Measurements from ENCODE around the gene PCLO.
"Not testable (repeated sequence)": the region's sequence is repeated elsewhere in the genome, so short reads cannot be mapped to it uniquely, and the experiment has no call there.

PCLO gene

DNA sequence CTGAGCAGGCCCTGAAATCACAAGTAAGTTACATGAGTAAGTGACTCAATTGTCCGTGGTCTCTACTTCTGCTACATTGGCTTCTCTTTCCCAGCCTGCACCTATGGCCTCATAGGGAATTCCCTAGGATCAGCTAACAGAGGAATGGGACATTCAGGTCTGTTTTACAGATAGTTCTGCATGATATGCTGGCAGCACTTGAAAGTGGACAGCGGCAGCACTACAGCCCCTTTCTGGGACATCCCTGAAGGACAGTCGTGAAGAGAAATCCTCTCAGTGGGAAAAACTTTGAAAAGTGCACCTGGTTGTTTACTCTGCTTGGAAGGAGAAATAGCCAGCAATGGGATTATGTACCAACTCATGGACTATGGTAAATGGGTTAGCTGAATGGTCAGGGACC is 426.1 kb downstream of the PCLO start:
- no peak for DNase-seq (ENCODE audit: low read depth in 2 of 2)

DNA sequence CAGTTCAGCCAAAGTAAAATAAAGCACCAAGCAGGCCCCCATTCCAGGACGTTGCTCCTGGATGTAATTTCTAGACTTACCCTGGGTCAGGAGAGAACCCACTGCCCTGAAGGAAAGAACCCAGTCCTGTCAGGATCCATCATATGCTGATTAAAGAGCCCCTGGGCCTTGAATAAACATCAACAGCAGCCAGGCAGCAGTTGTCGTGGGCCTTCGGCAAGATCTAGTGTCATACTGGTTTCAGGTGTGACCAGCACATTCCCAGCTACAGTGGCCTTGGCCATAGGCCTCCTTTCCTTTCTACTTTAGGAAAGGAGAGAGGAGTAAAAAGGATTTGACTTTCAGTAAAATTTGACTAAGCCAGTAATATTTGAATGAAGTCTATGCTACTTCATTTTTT is 430.0 kb downstream of the PCLO start:
- DNase-seq (ENCODE audit: low read depth in 2 of 2) = no peak

- no peak for DNase-seq (ENCODE audit: low read depth in 2 of 2)
These were observed 433.3 kb downstream of the PCLO start for GRCh38 chr7:82729172-82730030.

- DNase-seq (ENCODE audit: low read depth in 2 of 2) = no peak
These were observed 436.5 kb downstream of the PCLO start for GRCh38 chr7:82726038-82726800.

- no peak for DNase-seq (ENCODE audit: low read depth in 2 of 2)
These were observed 439.3 kb downstream of the PCLO start for GRCh38 chr7:82723411-82723810.

DNA sequence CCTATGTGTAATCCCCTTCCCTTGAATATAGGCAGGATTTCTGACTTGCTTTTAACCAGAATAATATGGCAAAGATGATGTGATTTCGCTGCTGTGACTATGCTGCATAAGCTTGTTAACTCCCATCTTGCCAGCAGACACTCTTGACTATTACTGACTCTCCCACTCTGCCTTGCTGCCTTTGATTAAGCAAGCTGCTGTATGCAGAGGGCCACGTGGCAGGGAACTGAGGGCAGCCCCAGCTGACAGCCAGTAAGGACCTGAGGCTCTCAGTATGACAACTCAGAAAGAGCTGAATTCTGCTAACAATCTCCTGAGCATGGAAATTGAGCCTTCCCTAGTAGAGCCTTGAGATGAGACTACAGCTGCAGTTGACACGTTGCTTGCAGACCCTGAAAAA is 439.7 kb downstream of the PCLO start:
- DNase-seq (ENCODE audit: low read depth in 2 of 2) = no peak

GRCh38 chr7:82715344-82715743 is 447.3 kb downstream of the PCLO start:
- DNase-seq (ENCODE audit: low read depth in 2 of 2) = no peak

DNA sequence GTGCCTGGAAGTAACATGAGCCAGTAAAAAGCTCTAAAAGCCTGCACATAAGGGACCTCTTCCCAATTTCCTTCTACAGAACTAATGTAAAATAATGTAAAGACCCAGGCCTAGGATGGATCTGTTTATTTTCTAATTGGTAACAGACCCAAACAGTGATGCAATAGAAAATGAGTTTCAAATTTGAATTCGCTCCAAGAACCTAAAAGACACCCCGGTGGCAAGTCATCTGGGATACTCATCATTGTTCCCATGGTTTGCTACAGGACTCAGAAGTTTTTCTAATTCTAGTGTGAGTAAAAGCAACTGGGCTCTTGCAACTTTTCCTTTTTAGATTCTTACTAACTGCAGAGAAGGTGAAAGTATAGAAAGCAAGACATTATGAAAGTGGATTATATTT is 447.8 kb downstream of the PCLO start:
- no peak for DNase-seq (ENCODE audit: low read depth in 2 of 2)

DNA sequence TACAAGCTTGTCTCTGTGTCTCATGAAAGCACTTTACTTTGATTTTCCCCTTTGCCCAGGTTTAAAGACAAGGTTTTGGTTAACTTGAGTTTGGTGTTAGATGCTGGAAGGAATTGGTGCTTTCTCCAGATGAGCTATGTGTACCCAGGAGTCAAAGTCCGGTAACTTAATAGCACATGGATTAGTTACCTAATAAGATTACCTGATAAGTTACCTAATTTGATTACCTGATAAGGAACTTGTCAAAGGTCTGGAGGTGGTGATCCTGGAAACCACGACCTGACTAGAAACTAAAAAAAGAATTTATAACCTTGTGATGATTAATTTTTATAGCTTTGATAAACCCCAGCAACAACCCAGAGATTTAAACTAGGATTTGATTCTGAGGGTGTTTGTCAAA is 449.2 kb downstream of the PCLO start:
- no peak for DNase-seq (ENCODE audit: low read depth in 2 of 2)

- DNase-seq (ENCODE audit: low read depth in 2 of 2) = not testable (repeated sequence)
These were observed 456.3 kb downstream of the PCLO start for GRCh38 chr7:82706344-82706743.

GRCh38 chr7:82705517-82706260 is 457.0 kb downstream of the PCLO start:
- no peak for DNase-seq (ENCODE audit: low read depth in 2 of 2)

DNA sequence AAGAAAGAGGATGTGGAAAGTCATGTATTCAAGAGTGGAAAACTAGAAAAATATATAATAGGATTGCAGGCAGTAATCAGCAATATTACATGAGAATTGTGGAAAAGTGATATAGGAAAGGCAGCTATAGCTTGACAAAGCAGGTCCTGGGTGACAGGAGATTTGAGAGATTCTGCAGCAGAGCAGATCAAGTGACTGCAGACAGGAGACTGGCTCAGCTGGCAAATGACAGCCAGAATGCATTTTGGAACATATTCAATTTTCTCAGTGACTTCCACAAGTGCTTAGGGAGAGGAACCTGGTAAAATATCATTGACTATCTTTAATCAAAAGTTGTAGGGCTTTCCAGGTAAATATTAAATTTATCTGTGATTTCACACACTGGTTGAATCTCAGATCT is 458.6 kb downstream of the PCLO start:
- no peak for DNase-seq (ENCODE audit: low read depth in 2 of 2)

All from stimulated activated CD8-positive, alpha-beta memory T cell treated with anti-CD3 and anti-CD28 coated beads, Interleukin-2, amount 100 ng/mL, for 1 hour (primary cell).